Measurements from ENCODE around the gene E4F1.

GRCh38 chr16:2278272-2278608, 54.8 kb downstream of the E4F1 start:
- no peak for TF ChIP-seq CTCF (IDR thresholded peaks at IDR 0.05)
- TF ChIP-seq EP300 (IDR thresholded peaks at IDR 0.05): no peak
- TF ChIP-seq POLR2A (IDR thresholded peaks at IDR 0.05): no peak
